IPS-15b (cell line): Measurements from ENCODE around the gene UCK1.

Experiments used
- H3K27me3 ChIP-seq: one replicate; pipeline ENCODE4 v1.6.1; 2013; ENCODE audit warnings: low read length; ENCODE audit not compliant: control insufficient read depth, insufficient read depth
- H3K36me3 ChIP-seq: one replicate; pipeline ENCODE4 v1.6.1; 2013; ENCODE audit warnings: low read length; ENCODE audit not compliant: control insufficient read depth, insufficient read depth
- H3K4me1 ChIP-seq: one replicate; pipeline ENCODE4 v1.6.1; 2013; ENCODE audit warnings: mild to moderate bottlenecking, low read length; ENCODE audit not compliant: control insufficient read depth, insufficient read depth
- H3K4me3 ChIP-seq: one replicate; pipeline ENCODE4 v1.5.1; 2013; ENCODE audit warnings: low read depth, low read length
- H3K9ac ChIP-seq: one replicate; pipeline ENCODE4 v1.6.1; 2013; ENCODE audit warnings: low read depth, mild to moderate bottlenecking, low read length
- H3K9me3 ChIP-seq: one replicate; pipeline ENCODE4 v1.6.1; 2013; ENCODE audit warnings: mild to moderate bottlenecking, low read length; ENCODE audit not compliant: control insufficient read depth, insufficient read depth

UCK1 gene

GRCh38 chr9:131530920-131531832, at the start of gene UCK1:
Gene UCK1, minus strand, starts transcription at chr9:131531263. Its CDS starts 89 bp downstream, at chr9:131531174.
- Histone ChIP-seq H3K9ac (peak within 1 kb of the TSS; percentile 71), H3K9me3 (no peaks in the 10 kb centered on the region), H3K27me3 (no peaks in the 10 kb centered on the region), H3K4me1 (peaks cover 2% of the 10 kb centered on the region), H3K36me3 (peaks cover 27% of the 10 kb centered on the region), H3K4me3 (peak within 1 kb of the TSS; percentile 84)

- Histone ChIP-seq H3K9me3 (no peaks in the 10 kb centered on the region), H3K27me3 (no peaks in the 10 kb centered on the region), H3K4me1 (no peaks in the 10 kb centered on the region), H3K36me3 (peaks cover 43% of the 10 kb centered on the region), H3K9ac (no peak overlapping the region), H3K4me3 (no peak overlapping the region)
These were observed 49.3 kb upstream of the UCK1 start for GRCh38 chr9:131580358-131580757.

GRCh38 chr9:131579789-131580211, 48.7 kb upstream of the UCK1 start:
- no peak overlapping the region for H3K9ac ChIP-seq
- no peak overlapping the region for H3K4me3 ChIP-seq
- peaks cover 41% of the 10 kb centered on the region for H3K36me3 ChIP-seq
- no peaks in the 10 kb centered on the region for H3K4me1 ChIP-seq
- no peaks in the 10 kb centered on the region for H3K27me3 ChIP-seq
- no peaks in the 10 kb centered on the region for H3K9me3 ChIP-seq

GRCh38 chr9:131578731-131579504, 47.9 kb upstream of the UCK1 start:
- H3K27me3 ChIP-seq = no peaks in the 10 kb centered on the region
- H3K9ac ChIP-seq = no peak overlapping the region
- no peaks in the 10 kb centered on the region for H3K9me3 ChIP-seq
- H3K4me3 ChIP-seq = no peak overlapping the region
- H3K4me1 ChIP-seq = no peaks in the 10 kb centered on the region
- H3K36me3 ChIP-seq = peaks cover 32% of the 10 kb centered on the region

- Histone ChIP-seq H3K4me1 (no peaks in the 10 kb centered on the region), H3K27me3 (no peaks in the 10 kb centered on the region), H3K4me3 (no peak overlapping the region), H3K9me3 (no peaks in the 10 kb centered on the region), H3K36me3 (peaks cover 26% of the 10 kb centered on the region), H3K9ac (no peak overlapping the region)
These were observed 47.0 kb upstream of the UCK1 start for GRCh38 chr9:131578021-131578420.

GRCh38 chr9:131577005-131578000, 46.2 kb upstream of the UCK1 start:
- no peaks in the 10 kb centered on the region for H3K4me1 ChIP-seq
- no peaks in the 10 kb centered on the region for H3K9me3 ChIP-seq
- H3K27me3 ChIP-seq = no peaks in the 10 kb centered on the region
- H3K9ac ChIP-seq = no peak overlapping the region
- H3K4me3 ChIP-seq = no peak overlapping the region
- peaks cover 23% of the 10 kb centered on the region for H3K36me3 ChIP-seq

- Histone ChIP-seq H3K4me3 (no peak overlapping the region), H3K36me3 (peaks cover 23% of the 10 kb centered on the region), H3K4me1 (no peaks in the 10 kb centered on the region), H3K9me3 (no peaks in the 10 kb centered on the region), H3K27me3 (no peaks in the 10 kb centered on the region), H3K9ac (no peak overlapping the region)
These were observed 45.1 kb upstream of the UCK1 start for GRCh38 chr9:131575946-131576853.

- Histone ChIP-seq H3K4me3 (no peak overlapping the region), H3K9ac (no peak overlapping the region), H3K36me3 (peaks cover 17% of the 10 kb centered on the region)
These were observed 43.9 kb upstream of the UCK1 start for GRCh38 chr9:131574730-131575640.

GRCh38 chr9:131567910-131568309, 36.8 kb upstream of the UCK1 start:
- Histone ChIP-seq H3K9me3 (no peaks in the 10 kb centered on the region), H3K36me3 (peaks cover 2% of the 10 kb centered on the region)

More at GRCh38 chr9:131574730-131575640, 43.9 kb upstream of the UCK1 start:
- no peaks in the 10 kb centered on the region for H3K4me1 ChIP-seq
- H3K27me3 ChIP-seq = no peaks in the 10 kb centered on the region
- H3K9me3 ChIP-seq = no peaks in the 10 kb centered on the region

GRCh38 chr9:131566158-131566557, 35.1 kb upstream of the UCK1 start:
- H3K9ac ChIP-seq = no peak overlapping the region
- no peak overlapping the region for H3K4me3 ChIP-seq
- H3K36me3 ChIP-seq = no peaks in the 10 kb centered on the region

More at GRCh38 chr9:131567910-131568309, 36.8 kb upstream of the UCK1 start:
- H3K4me3 ChIP-seq = no peak overlapping the region
- no peaks in the 10 kb centered on the region for H3K27me3 ChIP-seq
- H3K4me1 ChIP-seq = no peaks in the 10 kb centered on the region
- no peak overlapping the region for H3K9ac ChIP-seq

More at GRCh38 chr9:131566158-131566557, 35.1 kb upstream of the UCK1 start:
- no peaks in the 10 kb centered on the region for H3K9me3 ChIP-seq
- no peaks in the 10 kb centered on the region for H3K4me1 ChIP-seq
- H3K27me3 ChIP-seq = no peaks in the 10 kb centered on the region
